Upper lobe of left lung (tissue), 4 donors: ENCODE data around the gene MRPS15.

Experiments used
- CTCF ChIP-seq, 6 experiments: fragments of 450-650 bp in 4 of 6; fragments of 200-600 bp in 2 of 6; sonication (generic) in 2 of 6; IDR thresholded peaks; one replicate each; pipeline ENCODE4 v1.5.1; 2016 to 2019; ENCODE audit warnings: antibody characterized with exemption in 6 of 6
- POLR2AphosphoS5 ChIP-seq, 2 donors: sonication (generic); formaldehyde crosslinking; IDR thresholded peaks; one replicate each; pipeline ENCODE4 v1.5.1; 2017; ENCODE audit warnings: antibody characterized with exemption in 2 of 2

- TF ChIP-seq POLR2AphosphoS5 (IDR thresholded peaks at IDR 0.05) (no peak), CTCF (IDR thresholded peaks at IDR 0.05) (no peak)
Observed at GRCh38 chr1:36484099-36484498, 19.9 kb upstream of the MRPS15 start.
